Uterus (tissue), 4 donors: ENCODE measurements around the gene PTGIR. TPM values are rescaled to one million over a fixed set of nuclear protein-coding genes. Genes with fewer than 3 reads are reported as not detected.

Source experiments
- DNase-seq, 2 donors: peaks; one replicate each; pipeline ENCODE4 v3.0.0-alpha.2; 2019 to 2020
- H3K27ac ChIP-seq, 2 donors: fragments of 200-600 bp; sonication (generic); 1 replicate in 1 of 2; 2 replicates in 1 of 2; pipeline ENCODE4 v1.5.1; 2016 to 2018
- H3K27me3 ChIP-seq, 2 donors: fragments of 200-600 bp; sonication (generic); one replicate each; pipeline ENCODE4 v1.5.1; 2018 to 2019; ENCODE audit warnings: control low read depth in 1 of 2
- H3K36me3 ChIP-seq, 2 donors: fragments of 200-600 bp; sonication (generic); one replicate each; pipeline ENCODE4 v1.5.1; 2019; ENCODE audit warnings: control low read depth in 1 of 2
- H3K4me1 ChIP-seq, 2 donors: fragments of 200-600 bp; sonication (generic); one replicate each; pipeline ENCODE4 v1.5.1; 2018 to 2019; ENCODE audit warnings: control low read depth in 1 of 2
- H3K4me3 ChIP-seq, 2 donors: fragments of 200-600 bp; sonication (generic); 1 replicate in 1 of 2; 2 replicates in 1 of 2; pipeline ENCODE4 v1.5.1; 2018 to 2019; ENCODE audit warnings: mild to moderate bottlenecking in 1 of 2
- H3K9me3 ChIP-seq, 2 donors: fragments of 200-600 bp; sonication (generic); one replicate each; pipeline ENCODE4 v1.5.1; 2019; ENCODE audit warnings: control low read depth in 1 of 2
- CTCF ChIP-seq, 4 experiments: fragments of 200-600 bp in 2 of 4; fragments of 450-650 bp in 2 of 4; sonication (generic) in 2 of 4; IDR thresholded peaks; one replicate each; pipeline ENCODE4 v1.5.1; 2016 to 2019; ENCODE audit warnings: antibody characterized with exemption in 4 of 4, mild to moderate bottlenecking in 2 of 4, moderate library complexity in 1 of 4
- POLR2A ChIP-seq, 2 donors: fragments of 450-650 bp; IDR thresholded peaks; one replicate each; pipeline ENCODE4 v1.6.1; 2016; ENCODE audit warnings: antibody characterized with exemption in 2 of 2, mild to moderate bottlenecking in 1 of 2, moderate library complexity in 1 of 2
- intact Hi-C: fragments of 100-400 bp; cut with DNase I; formaldehyde crosslinking; loops from one replicate; pipeline ENCODE4 v1.15.1; 2023; ENCODE audit warnings: low total_unique reads
- total RNA-seq, 4 donors: library from RNA; depleted of rRNA in 3 of 4; stranded (reverse); fragments of >200 nt in 3 of 4; gene quantifications; one replicate each; pipeline versions ENCODE4 v1.1.0 to v1.2.4, GENCODE V29; 2014 to 2023
- donor health status: DM: yes; HTN: yes; CAD: no.

The PTGIR gene
- total RNA-seq, 4 donors from 2014 or later, result 0.51 to 6.1 (median 3.5) TPM

- H3K36me3 ChIP-seq, result no peaks in the 10 kb centered on the region
- intact Hi-C loops, result no loop called here
- no peak overlapping the region for H3K4me3 ChIP-seq
- no peak for TF ChIP-seq POLR2A (IDR thresholded peaks at IDR 0.05)
- TF ChIP-seq CTCF (IDR thresholded peaks at IDR 0.05), result no peak
- H3K9me3 ChIP-seq, result no peaks in the 10 kb centered on the region
- DNase-seq, result no peak
- H3K4me1 ChIP-seq, result no peaks in the 10 kb centered on the region
- H3K27me3 ChIP-seq, result no peaks in the 10 kb centered on the region
- peak overlapping the region in 1 of 2 donors; percentile 97 for H3K27ac ChIP-seq
These were observed 15.8 kb upstream of the PTGIR start for GRCh38 chr19:46640656-46641055.

GRCh38 chr19:46639358-46640182 is 14.7 kb upstream of the PTGIR start:
- no peaks in the 10 kb centered on the region for H3K36me3 ChIP-seq
- H3K9me3 ChIP-seq, result no peaks in the 10 kb centered on the region
- peak overlapping the region; percentile 41 to 44 for H3K4me3 ChIP-seq
- intact Hi-C loops, result no loop called here
- no peaks in the 10 kb centered on the region for H3K4me1 ChIP-seq
- peak overlapping the region; percentile 92 to 97 for H3K27ac ChIP-seq
- no peaks in the 10 kb centered on the region for H3K27me3 ChIP-seq
- TF ChIP-seq POLR2A (IDR thresholded peaks at IDR 0.05), result peak; percentile 27 to 54
- peak in 1 of 4 experiments; percentile 2 for TF ChIP-seq CTCF (IDR thresholded peaks at IDR 0.05)
- DNase-seq, result peak; percentile 84 to 89

- TF ChIP-seq POLR2A (IDR thresholded peaks at IDR 0.05) (no peak), CTCF (IDR thresholded peaks at IDR 0.05) (no peak)
- Histone ChIP-seq H3K27ac (no peak overlapping the region), H3K4me1 (no peaks in the 10 kb centered on the region), H3K9me3 (no peaks in the 10 kb centered on the region), H3K36me3 (no peaks in the 10 kb centered on the region), H3K27me3 (no peaks in the 10 kb centered on the region), H3K4me3 (no peak overlapping the region)
- no peak for DNase-seq
- intact Hi-C loops, result no loop called here
These were observed 12.3 kb upstream of the PTGIR start for GRCh38 chr19:46637224-46637623.

- Histone ChIP-seq H3K27me3 (no peaks in the 10 kb centered on the region), H3K4me3 (no peak within 1 kb of the TSS), H3K9me3 (no peaks in the 10 kb centered on the region), H3K27ac (peak within 1 kb of the TSS in 1 of 2 donors; percentile 32), H3K36me3 (no peaks in the 10 kb centered on the region), H3K4me1 (no peaks in the 10 kb centered on the region)
- TF ChIP-seq CTCF (IDR thresholded peaks at IDR 0.05) (no peak), POLR2A (IDR thresholded peaks at IDR 0.05) (no peak)
- intact Hi-C loops, result no loop called here
- DNase-seq, result no peak
These were observed 11.3 kb upstream of the PTGIR start, which contains the start of gene GNG8 for GRCh38 chr19:46635920-46636761. GNG8 (minus strand) TSS chr19:46636202; CDS start chr19:46634682, 1,520 bp downstream.
